CD4-positive, CD25-positive, alpha-beta regulatory T cell (primary cell): ENCODE data around the gene CHST15. TPM values are rescaled to one million over a fixed set of nuclear protein-coding genes. Genes with fewer than 3 reads are reported as not detected.

Experiments used
- ATAC-seq, 2 donors: fragments of 150-1000 bp; cut with Tn5 transposase; one replicate each; pipeline ENCODE4 v1.10.0; 2021; ENCODE audit warnings: low read depth in 2 of 2, moderate number of reproducible peaks in 2 of 2, moderate library complexity in 1 of 2
- DNase-seq, 3 donors: peaks; one replicate each; pipeline versions ENCODE4 v3.0.0 to v3.0.0-alpha.2; 2012 to 2022; ENCODE audit warnings: mixed read lengths in 1 of 3
- H3K27ac ChIP-seq: one replicate; pipeline ENCODE4 v1.7.0; 2013; ENCODE audit warnings: mild to moderate bottlenecking, low read length; ENCODE audit not compliant: insufficient read depth, poor library complexity, severe bottlenecking
- H3K27me3 ChIP-seq: one replicate; pipeline ENCODE4 v1.7.0; 2013; ENCODE audit warnings: low read length; ENCODE audit not compliant: control insufficient read depth, insufficient read depth
- H3K36me3 ChIP-seq: one replicate; pipeline ENCODE4 v1.7.0; 2013; ENCODE audit warnings: mild to moderate bottlenecking, low read length, moderate library complexity; ENCODE audit not compliant: control insufficient read depth, insufficient read depth
- H3K4me1 ChIP-seq: 2 replicates; pipeline ENCODE4 v1.7.0; 2013; ENCODE audit warnings: mild to moderate bottlenecking, low read length; ENCODE audit not compliant: insufficient read depth, control insufficient read depth, poor library complexity, severe bottlenecking
- H3K4me3 ChIP-seq: one replicate; pipeline ENCODE4 v1.7.0; 2013; ENCODE audit warnings: low read depth, mild to moderate bottlenecking, low read length, moderate library complexity
- H3K9me3 ChIP-seq, 2 experiments: 1 replicate in 1 of 2; 2 replicates in 1 of 2; pipeline ENCODE4 v1.7.0; 2013; ENCODE audit warnings: low read length in 2 of 2, mild to moderate bottlenecking in 1 of 2, moderate library complexity in 1 of 2; ENCODE audit not compliant: control insufficient read depth in 2 of 2
- H3K27ac Mint-ChIP-seq, 3 donors: one replicate each; pipeline ENCODE4 v1.8.0; 2020 to 2022; ENCODE audit warnings: mild to moderate bottlenecking in 3 of 3, mixed read lengths in 3 of 3, moderate library complexity in 2 of 3
- H3K27me3 Mint-ChIP-seq: one replicate; pipeline ENCODE4 v1.8.0; 2022; ENCODE audit warnings: mild to moderate bottlenecking, mixed read lengths
- H3K36me3 Mint-ChIP-seq: one replicate; pipeline ENCODE4 v1.8.0; 2020; ENCODE audit warnings: mixed read lengths
- H3K4me1 Mint-ChIP-seq, 4 donors: one replicate each; pipeline ENCODE4 v1.8.0; 2020 to 2022; ENCODE audit warnings: mixed read lengths in 4 of 4, mild to moderate bottlenecking in 1 of 4
- H3K4me3 Mint-ChIP-seq, 4 donors: one replicate each; pipeline ENCODE4 v1.8.0; 2020 to 2022; ENCODE audit warnings: mild to moderate bottlenecking in 4 of 4, mixed read lengths in 4 of 4, moderate library complexity in 3 of 4
- H3K9me3 Mint-ChIP-seq, 7 donors: one replicate each; pipeline ENCODE4 v1.8.0; 2020 to 2022; ENCODE audit warnings: mixed read lengths in 7 of 7, mild to moderate bottlenecking in 3 of 7, moderate library complexity in 2 of 7
- polyA plus RNA-seq, 4 donors: library from polyadenylated mRNA; unstranded; fragments of 300-500 nt; fragmentation: Illumina TruSeq; gene quantifications; one replicate each; pipeline ENCODE4 v1.2.3, GENCODE V29; 2021
- total RNA-seq: library from RNA; stranded (reverse); gene quantifications from one replicate; pipeline ENCODE4 v1.2.3, GENCODE V29; 2022

The CHST15 gene
- total and polyA plus RNA-seq, 5 donors from 2014 or later: 0.13 to 0.47 (median 0.27) TPM; not detected in 1

DNA sequence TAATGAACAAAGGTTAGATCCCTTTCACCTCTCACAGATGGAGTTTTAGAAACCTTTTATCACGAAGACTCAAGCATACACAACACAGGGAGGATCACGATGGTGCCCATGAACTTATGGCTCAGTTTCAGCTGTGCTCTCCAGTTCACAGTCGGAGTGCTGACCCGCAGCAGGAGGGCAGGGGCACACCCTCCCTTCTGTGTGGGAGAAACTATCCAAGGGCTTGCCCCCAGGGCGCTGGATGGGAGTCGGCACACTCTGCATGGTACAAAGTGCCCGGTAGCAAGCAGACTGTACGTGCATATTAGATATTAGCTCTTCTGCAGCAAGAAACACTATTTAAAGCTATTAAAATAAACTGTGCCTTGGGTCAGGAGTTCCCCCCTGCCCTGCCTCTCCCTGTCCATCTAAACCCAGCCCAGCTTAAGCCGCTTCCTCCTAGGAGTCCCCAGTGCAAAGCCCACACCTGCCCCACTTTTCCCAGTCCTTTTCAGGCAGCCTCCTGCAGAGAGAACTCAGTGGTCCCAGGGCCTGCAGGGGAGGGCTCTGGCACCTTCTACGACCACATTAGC, 76.5 kb downstream of the CHST15 start:
- Mint-ChIP-seq H3K27ac (no peak overlapping the region), H3K4me1 (no peaks in the 10 kb centered on the region), H3K36me3 (no peaks in the 10 kb centered on the region), H3K4me3 (no peak overlapping the region), H3K27me3 (peaks cover 14% of the 10 kb centered on the region), H3K9me3 (peaks cover 0 to 9% (median 2%) of the 10 kb centered on the region in 7 donors)
- Histone ChIP-seq H3K36me3 (no peaks in the 10 kb centered on the region), H3K9me3 (no peaks in the 10 kb centered on the region), H3K4me1 (no peaks in the 10 kb centered on the region), H3K4me3 (no peak overlapping the region), H3K27me3 (no peaks in the 10 kb centered on the region), H3K27ac (no peak overlapping the region)
- no peak for DNase-seq
- no peak for ATAC-seq

DNA sequence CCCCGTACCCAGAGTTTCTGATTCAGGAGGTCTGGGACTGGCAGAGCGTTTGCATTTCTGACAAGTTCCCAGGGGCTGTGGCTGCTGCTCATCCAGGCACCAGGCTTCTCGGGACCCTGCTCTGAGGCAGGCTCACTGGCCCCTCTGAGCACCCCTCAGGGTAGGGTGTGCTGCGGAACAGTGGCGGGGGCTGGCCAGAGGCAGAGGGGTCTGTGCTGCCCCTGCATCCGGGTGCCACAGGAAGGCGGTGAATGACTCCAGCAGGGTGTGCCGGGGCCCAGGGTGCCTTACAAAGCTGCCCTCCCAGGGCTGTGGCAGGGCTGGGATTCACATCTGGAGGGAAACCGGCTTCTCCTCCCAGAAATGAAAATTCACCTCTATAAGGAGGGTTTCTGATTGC, 77.4 kb downstream of the CHST15 start:
- Histone ChIP-seq H3K36me3 (no peaks in the 10 kb centered on the region), H3K27ac (no peak overlapping the region), H3K27me3 (no peaks in the 10 kb centered on the region), H3K4me1 (no peaks in the 10 kb centered on the region), H3K4me3 (no peak overlapping the region), H3K9me3 (no peaks in the 10 kb centered on the region)
- Mint-ChIP-seq H3K4me1 (no peaks in the 10 kb centered on the region), H3K36me3 (no peaks in the 10 kb centered on the region), H3K27ac (no peak overlapping the region), H3K9me3 (peaks cover 0 to 9% (median 2%) of the 10 kb centered on the region in 7 donors), H3K4me3 (no peak overlapping the region), H3K27me3 (peaks cover 14% of the 10 kb centered on the region)
- DNase-seq (no peak), ATAC-seq (no peak)

DNA sequence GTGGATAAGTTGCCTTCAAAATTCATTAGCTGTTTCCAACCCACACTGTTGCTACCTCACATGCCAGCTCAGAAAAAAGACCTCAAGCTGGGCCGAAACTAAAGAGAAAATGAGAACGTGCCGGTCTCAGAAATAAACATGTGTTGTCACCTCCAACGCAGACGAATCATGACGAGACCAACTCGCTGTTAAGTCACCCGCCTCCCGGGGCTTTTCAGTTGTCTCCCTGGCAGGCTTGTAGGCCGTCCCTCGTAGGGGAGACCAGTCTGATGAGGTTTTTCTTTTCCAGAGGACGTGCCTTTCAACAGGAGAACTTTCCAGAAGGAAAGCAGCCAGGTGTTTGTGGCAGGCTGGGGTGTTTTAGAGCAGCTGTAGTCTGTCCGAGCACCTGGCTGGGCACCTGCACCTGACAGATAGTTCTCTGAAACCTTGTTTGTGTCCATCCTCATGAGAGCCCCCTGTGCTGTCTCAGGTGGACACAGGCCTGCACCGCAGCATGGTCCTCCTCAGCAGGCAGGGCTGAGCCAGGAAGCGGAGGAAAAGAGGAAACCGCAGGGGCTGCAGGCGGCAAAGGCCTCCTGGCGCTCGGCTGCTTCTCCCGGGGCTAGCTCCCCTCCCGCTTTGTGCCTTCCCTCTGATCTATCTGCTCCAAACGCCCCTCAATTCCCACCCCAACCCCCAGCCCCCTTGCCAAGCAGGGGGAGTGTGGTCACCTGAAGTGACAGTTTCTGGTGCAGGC, 78.8 kb downstream of the CHST15 start:
- no peaks in the 10 kb centered on the region for H3K27me3 ChIP-seq
- no peaks in the 10 kb centered on the region for H3K4me1 ChIP-seq
- Mint-ChIP-seq H3K4me1 (no peaks in the 10 kb centered on the region), H3K27ac (no peak overlapping the region), H3K36me3 (no peaks in the 10 kb centered on the region), H3K27me3 (peaks cover 14% of the 10 kb centered on the region), H3K9me3 (peaks cover 0 to 9% (median 2%) of the 10 kb centered on the region in 7 donors), H3K4me3 (no peak overlapping the region)
- H3K36me3 ChIP-seq: no peaks in the 10 kb centered on the region
- ATAC-seq: no peak
- H3K9me3 ChIP-seq: no peaks in the 10 kb centered on the region
- H3K27ac ChIP-seq: no peak overlapping the region
- DNase-seq: no peak
- H3K4me3 ChIP-seq: no peak overlapping the region

DNA sequence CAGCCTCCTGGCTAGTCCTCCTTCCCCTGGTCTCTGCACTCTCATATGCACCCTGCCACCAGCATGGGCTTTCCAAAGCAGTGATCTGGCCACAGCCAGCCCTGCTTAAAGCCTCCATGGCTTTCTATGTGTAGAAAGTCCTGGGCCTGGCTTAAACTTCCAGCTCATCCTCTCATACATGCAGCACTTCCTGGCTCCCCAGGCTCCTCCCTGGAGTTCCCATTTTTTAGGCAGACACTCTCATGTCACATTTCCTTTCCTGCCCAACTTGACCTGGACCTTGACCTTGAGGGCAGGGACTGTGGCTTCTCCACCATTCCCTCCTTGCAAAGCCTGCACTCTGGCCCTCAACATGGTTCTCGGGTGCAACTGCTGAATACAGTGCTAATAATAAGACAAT, 79.5 kb downstream of the CHST15 start:
- ATAC-seq (no peak), DNase-seq (no peak)
- Mint-ChIP-seq H3K27me3 (peaks cover 14% of the 10 kb centered on the region), H3K9me3 (peaks cover 0 to 9% (median 2%) of the 10 kb centered on the region in 7 donors), H3K4me1 (no peaks in the 10 kb centered on the region), H3K36me3 (no peaks in the 10 kb centered on the region), H3K4me3 (no peak overlapping the region), H3K27ac (no peak overlapping the region)
- no peaks in the 10 kb centered on the region for H3K4me1 ChIP-seq
- H3K9me3 ChIP-seq: no peaks in the 10 kb centered on the region
- no peak overlapping the region for H3K4me3 ChIP-seq
- no peaks in the 10 kb centered on the region for H3K36me3 ChIP-seq
- H3K27ac ChIP-seq: no peak overlapping the region
- H3K27me3 ChIP-seq: no peaks in the 10 kb centered on the region

DNA sequence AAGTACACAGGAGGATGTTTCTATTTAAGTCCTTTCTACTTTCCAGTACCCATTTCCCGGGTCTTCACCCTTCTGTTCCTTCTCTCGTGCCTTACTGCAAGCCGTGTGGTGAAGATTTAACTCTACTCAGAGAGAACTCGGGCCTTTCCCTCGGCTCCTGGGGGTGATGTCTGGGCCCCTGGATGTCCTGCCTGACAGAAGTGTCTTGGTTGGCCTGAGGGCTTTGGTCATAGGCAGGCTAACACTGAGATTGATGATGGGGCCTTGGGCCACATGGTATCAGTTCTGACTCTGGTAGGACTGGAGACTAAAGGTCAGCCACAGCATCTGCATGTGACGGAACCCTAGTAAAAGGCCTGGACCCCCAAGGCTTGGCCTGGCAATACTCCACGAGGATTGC, 80.4 kb downstream of the CHST15 start:
- H3K36me3 ChIP-seq: no peaks in the 10 kb centered on the region
- H3K9me3 Mint-ChIP-seq: peaks cover 0 to 9% (median 2%) of the 10 kb centered on the region in 7 donors
- H3K27me3 Mint-ChIP-seq: peaks cover 8% of the 10 kb centered on the region
- H3K9me3 ChIP-seq: no peaks in the 10 kb centered on the region
- no peaks in the 10 kb centered on the region for H3K36me3 Mint-ChIP-seq
- H3K4me3 Mint-ChIP-seq: no peak overlapping the region
- H3K4me1 Mint-ChIP-seq: no peaks in the 10 kb centered on the region
- H3K27me3 ChIP-seq: no peaks in the 10 kb centered on the region
- H3K4me3 ChIP-seq: no peak overlapping the region
- DNase-seq: no peak
- H3K4me1 ChIP-seq: no peaks in the 10 kb centered on the region
- H3K27ac Mint-ChIP-seq: no peak overlapping the region
- ATAC-seq: no peak
- no peak overlapping the region for H3K27ac ChIP-seq

DNA sequence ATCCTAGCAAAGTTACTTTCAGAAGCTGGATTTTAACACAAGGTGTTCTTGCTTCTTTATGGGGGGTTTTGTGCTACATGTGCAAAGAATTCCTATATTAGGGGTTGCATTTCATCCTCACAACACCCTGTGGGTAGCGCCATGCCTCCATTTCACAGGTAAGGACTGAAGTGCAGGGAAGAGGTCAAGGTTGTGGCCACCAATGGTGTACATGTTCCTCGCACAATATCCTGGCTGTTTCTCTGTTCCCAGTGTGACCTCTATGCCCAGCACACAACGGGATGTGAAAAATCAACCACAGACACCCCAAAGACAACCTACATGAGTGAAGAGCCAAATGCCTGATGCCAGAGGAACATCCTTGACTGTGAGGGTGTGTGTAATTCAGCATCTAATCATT, 80.8 kb downstream of the CHST15 start:
- H3K4me1 Mint-ChIP-seq: no peaks in the 10 kb centered on the region
- no peaks in the 10 kb centered on the region for H3K36me3 Mint-ChIP-seq
- no peak overlapping the region for H3K4me3 ChIP-seq
- DNase-seq: no peak
- no peaks in the 10 kb centered on the region for H3K36me3 ChIP-seq
- H3K27ac Mint-ChIP-seq: no peak overlapping the region
- H3K9me3 ChIP-seq: no peaks in the 10 kb centered on the region
- ATAC-seq: no peak
- H3K4me1 ChIP-seq: no peaks in the 10 kb centered on the region
- H3K9me3 Mint-ChIP-seq: peaks cover 0 to 9% (median 2%) of the 10 kb centered on the region in 7 donors
- H3K27ac ChIP-seq: no peak overlapping the region
- H3K27me3 ChIP-seq: no peaks in the 10 kb centered on the region
- H3K27me3 Mint-ChIP-seq: peaks cover 7% of the 10 kb centered on the region
- H3K4me3 Mint-ChIP-seq: no peak overlapping the region

DNA sequence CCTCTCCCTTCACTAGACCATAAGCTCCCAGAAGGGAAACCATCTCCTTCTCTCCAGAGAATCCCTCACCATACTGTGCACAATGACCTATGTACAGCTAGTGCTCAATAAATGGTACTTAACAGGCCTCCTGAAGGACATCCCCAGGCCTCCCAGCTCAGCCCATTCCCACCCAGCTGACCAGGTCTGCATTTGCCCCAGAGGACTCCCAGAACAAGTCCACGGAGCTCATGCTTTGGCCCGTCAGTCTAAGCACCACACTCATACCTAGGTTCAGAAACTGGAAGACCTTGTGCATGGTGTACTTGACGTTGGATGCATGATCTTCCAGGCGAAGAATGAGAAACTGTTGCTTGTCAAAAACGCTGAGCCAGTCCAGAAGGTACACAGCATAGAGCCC, 81.3 kb downstream of the CHST15 start:
- H3K27ac Mint-ChIP-seq: no peak overlapping the region
- H3K9me3 ChIP-seq: no peaks in the 10 kb centered on the region
- H3K27ac ChIP-seq: no peak overlapping the region
- peaks cover 7% of the 10 kb centered on the region for H3K27me3 Mint-ChIP-seq
- no peaks in the 10 kb centered on the region for H3K36me3 ChIP-seq
- H3K4me1 Mint-ChIP-seq: no peaks in the 10 kb centered on the region
- DNase-seq (no peak), ATAC-seq (no peak)
- no peaks in the 10 kb centered on the region for H3K4me1 ChIP-seq
- no peak overlapping the region for H3K4me3 ChIP-seq
- no peak overlapping the region for H3K4me3 Mint-ChIP-seq
- H3K36me3 Mint-ChIP-seq: no peaks in the 10 kb centered on the region
- no peaks in the 10 kb centered on the region for H3K27me3 ChIP-seq
- H3K9me3 Mint-ChIP-seq: peaks cover 0 to 9% (median 2%) of the 10 kb centered on the region in 7 donors

DNA sequence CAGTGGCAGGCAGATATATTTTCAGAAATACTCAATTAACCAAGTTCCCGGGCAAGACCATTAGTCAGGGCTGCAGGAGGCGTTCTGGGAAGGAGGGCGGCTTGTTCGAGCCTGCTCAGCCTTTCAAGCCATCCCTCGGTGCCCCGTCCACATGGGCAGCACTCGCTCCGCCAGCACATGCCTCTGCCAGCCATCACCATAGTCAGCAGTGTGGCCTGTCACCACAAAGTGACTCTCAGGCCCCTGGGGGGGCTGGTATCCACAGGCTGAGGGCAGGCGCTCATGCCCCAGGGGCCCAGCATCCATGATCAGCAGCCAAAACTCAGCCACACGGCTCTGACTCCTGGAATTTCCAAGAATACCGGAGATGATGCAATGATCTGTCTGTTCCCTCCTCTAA, 81.9 kb downstream of the CHST15 start:
- H3K36me3 ChIP-seq: no peaks in the 10 kb centered on the region
- H3K27me3 Mint-ChIP-seq: peaks cover 2% of the 10 kb centered on the region
- H3K4me3 ChIP-seq: no peak overlapping the region
- DNase-seq: no peak
- H3K9me3 Mint-ChIP-seq: peaks cover 0 to 9% (median 2%) of the 10 kb centered on the region in 7 donors
- no peaks in the 10 kb centered on the region for H3K9me3 ChIP-seq
- H3K27ac ChIP-seq: no peak overlapping the region
- H3K4me3 Mint-ChIP-seq: no peak overlapping the region
- H3K27ac Mint-ChIP-seq: no peak overlapping the region
- no peaks in the 10 kb centered on the region for H3K36me3 Mint-ChIP-seq
- no peak for ATAC-seq
- no peaks in the 10 kb centered on the region for H3K4me1 ChIP-seq
- no peaks in the 10 kb centered on the region for H3K4me1 Mint-ChIP-seq
- no peaks in the 10 kb centered on the region for H3K27me3 ChIP-seq
